ENCODE results near the gene FAM167B. TPM values are rescaled to one million over a fixed set of nuclear protein-coding genes. Genes with fewer than 3 reads are reported as not detected.
"Not testable (repeated sequence)": the region's sequence is repeated elsewhere in the genome, so short reads cannot be mapped to it uniquely, and the experiment has no call there.

The FAM167B gene
- total RNA-seq, 1 donor from 2014 or later: 3.8 TPM

DNA sequence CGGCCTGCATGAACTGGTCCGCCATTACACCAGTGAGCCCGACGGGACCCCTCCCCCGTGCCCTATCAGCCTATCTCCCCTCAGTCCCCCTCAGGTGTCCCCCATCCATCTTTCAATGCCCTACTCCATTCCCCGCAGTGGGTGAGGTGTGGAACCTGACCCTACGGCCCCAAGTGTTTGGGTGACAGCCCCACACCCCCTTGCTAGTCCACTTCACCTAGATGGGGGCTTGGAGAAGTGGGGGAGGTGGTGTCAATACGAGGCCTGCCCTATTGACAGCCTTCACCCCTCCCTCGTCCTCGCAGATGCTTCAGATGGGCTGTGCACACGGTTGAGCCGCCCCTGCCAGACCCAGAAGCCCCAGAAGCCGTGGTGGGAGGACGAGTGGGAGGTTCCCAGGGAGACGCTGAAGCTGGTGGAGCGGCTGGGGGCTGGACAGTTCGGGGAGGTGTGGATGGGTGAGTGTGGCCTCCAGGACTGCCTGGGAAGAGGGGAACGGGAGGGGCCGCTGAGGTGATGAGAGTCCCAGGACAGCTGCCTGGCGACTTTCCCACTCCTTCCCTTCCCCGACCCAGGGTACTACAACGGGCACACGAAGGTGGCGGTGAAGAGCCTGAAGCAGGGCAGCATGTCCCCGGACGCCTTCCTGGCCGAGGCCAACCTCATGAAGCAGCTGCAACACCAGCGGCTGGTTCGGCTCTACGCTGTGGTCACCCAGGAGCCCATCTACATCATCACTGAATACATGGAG lies 29.2 kb downstream of the FAM167B start:
- Mint-ChIP-seq H3K27me3 (peaks cover 9% of the 10 kb centered on the region), H3K27ac (no peak overlapping the region), H3K4me1 (ENCODE audit: low read depth) (peaks cover 9% of the 10 kb centered on the region), H3K4me3 (ENCODE audit: low read depth) (no peak overlapping the region), H3K36me3 (ENCODE audit: insufficient read depth) (no peaks in the 10 kb centered on the region), H3K9me3 (ENCODE audit: low read depth) (no peaks in the 10 kb centered on the region)
- DNase-seq (ENCODE audit: low spot score, unreplicated experiment): no peak
- TF ChIP-seq, protein P1, sequence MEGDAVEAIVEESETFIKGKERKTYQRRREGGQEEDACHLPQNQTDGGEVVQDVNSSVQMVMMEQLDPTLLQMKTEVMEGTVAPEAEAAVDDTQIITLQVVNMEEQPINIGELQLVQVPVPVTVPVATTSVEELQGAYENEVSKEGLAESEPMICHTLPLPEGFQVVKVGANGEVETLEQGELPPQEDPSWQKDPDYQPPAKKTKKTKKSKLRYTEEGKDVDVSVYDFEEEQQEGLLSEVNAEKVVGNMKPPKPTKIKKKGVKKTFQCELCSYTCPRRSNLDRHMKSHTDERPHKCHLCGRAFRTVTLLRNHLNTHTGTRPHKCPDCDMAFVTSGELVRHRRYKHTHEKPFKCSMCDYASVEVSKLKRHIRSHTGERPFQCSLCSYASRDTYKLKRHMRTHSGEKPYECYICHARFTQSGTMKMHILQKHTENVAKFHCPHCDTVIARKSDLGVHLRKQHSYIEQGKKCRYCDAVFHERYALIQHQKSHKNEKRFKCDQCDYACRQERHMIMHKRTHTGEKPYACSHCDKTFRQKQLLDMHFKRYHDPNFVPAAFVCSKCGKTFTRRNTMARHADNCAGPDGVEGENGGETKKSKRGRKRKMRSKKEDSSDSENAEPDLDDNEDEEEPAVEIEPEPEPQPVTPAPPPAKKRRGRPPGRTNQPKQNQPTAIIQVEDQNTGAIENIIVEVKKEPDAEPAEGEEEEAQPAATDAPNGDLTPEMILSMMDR (IDR thresholded peaks at IDR 0.05; ENCODE audit: unreplicated experiment): no peak

DNA sequence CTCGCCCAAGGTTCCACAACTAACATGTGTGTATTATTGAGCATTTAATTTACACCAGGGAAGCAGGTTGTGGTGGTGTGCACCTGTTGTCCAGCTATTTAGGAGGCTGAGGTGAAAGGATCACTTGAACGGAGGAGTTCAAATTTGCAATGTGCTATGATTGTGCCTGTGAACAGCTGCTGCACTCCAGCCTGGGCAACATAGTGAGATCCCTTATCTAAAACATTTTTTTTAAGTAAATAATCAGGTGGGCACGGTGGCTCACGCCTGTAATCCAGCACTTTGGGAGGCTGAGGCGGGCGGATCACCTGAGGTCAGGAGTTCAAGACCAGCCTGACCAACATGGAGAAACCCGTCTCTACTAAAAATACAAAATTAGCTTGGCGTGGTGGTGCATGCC lies 37.8 kb downstream of the FAM167B start:
- not testable (repeated sequence) for DNase-seq (ENCODE audit: low spot score, unreplicated experiment); H3K4me3 Mint-ChIP-seq (ENCODE audit: low read depth); H3K4me1 Mint-ChIP-seq (ENCODE audit: low read depth); H3K36me3 Mint-ChIP-seq (ENCODE audit: insufficient read depth); H3K27me3 Mint-ChIP-seq; H3K27ac Mint-ChIP-seq; H3K9me3 Mint-ChIP-seq (ENCODE audit: low read depth)

DNA sequence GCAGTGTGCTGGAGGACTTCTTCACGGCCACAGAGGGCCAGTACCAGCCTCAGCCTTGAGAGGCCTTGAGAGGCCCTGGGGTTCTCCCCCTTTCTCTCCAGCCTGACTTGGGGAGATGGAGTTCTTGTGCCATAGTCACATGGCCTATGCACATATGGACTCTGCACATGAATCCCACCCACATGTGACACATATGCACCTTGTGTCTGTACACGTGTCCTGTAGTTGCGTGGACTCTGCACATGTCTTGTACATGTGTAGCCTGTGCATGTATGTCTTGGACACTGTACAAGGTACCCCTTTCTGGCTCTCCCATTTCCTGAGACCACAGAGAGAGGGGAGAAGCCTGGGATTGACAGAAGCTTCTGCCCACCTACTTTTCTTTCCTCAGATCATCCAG lies 38.6 kb downstream of the FAM167B start:
- Mint-ChIP-seq H3K4me3 (ENCODE audit: low read depth) (no peak overlapping the region), H3K9me3 (ENCODE audit: low read depth) (no peaks in the 10 kb centered on the region), H3K36me3 (ENCODE audit: insufficient read depth) (no peaks in the 10 kb centered on the region), H3K27ac (no peak overlapping the region), H3K27me3 (no peaks in the 10 kb centered on the region), H3K4me1 (ENCODE audit: low read depth) (no peaks in the 10 kb centered on the region)
- DNase-seq (ENCODE audit: low spot score, unreplicated experiment): no peak
- TF ChIP-seq, protein P1 (IDR thresholded peaks at IDR 0.05; ENCODE audit: unreplicated experiment): no peak

DNA sequence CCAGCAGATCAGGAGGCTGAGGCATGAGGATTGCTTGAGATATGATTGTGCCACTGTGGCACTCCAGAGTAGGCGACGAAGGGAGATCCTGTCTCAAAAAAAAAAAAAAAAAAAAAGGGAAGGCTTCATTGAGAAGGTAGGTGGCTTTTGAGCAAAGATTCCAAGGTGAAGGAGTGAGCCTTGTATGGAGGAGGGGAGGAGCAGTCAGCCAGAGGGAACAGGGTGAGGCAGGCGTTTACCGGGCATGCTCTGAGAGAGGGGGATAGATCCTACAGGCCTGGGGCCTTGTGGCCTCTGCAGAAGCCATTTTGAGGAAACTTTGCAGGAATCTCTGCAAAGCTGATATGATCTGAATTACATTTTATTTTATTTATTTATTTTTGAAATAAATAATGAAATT lies 39.7 kb downstream of the FAM167B start:
- no peaks in the 10 kb centered on the region for H3K36me3 Mint-ChIP-seq (ENCODE audit: insufficient read depth)

DNA sequence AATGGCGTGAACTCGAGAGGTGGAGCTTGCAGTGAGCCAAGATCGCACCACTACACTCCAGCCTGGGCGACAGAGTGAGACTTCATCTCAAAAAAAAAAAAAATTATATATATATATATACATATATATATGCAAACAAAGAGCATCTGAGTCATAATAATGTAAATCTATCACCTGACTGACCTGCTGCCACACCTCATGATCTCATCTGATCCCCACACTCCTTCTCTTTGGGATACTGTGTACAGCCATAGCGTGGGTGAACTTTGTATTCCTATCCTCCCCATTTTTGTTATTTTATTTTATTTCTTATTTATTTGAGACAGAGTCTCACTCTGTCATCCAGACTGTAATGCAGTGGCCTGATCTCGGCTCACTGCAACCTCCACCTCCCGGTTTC lies 42.2 kb downstream of the FAM167B start:
- no peak overlapping the region for H3K27ac Mint-ChIP-seq
- H3K4me3 Mint-ChIP-seq (ENCODE audit: low read depth): no peak overlapping the region
- peaks cover 2% of the 10 kb centered on the region for H3K36me3 Mint-ChIP-seq (ENCODE audit: insufficient read depth)
- TF ChIP-seq, protein P1 (IDR thresholded peaks at IDR 0.05; ENCODE audit: unreplicated experiment): no peak
- DNase-seq (ENCODE audit: low spot score, unreplicated experiment): no peak
- H3K4me1 Mint-ChIP-seq (ENCODE audit: low read depth): peaks cover 6% of the 10 kb centered on the region
- H3K9me3 Mint-ChIP-seq (ENCODE audit: low read depth): no peaks in the 10 kb centered on the region
- no peaks in the 10 kb centered on the region for H3K27me3 Mint-ChIP-seq

More for the DNA sequence above, 39.7 kb downstream of the FAM167B start:
- peaks cover 3% of the 10 kb centered on the region for H3K4me1 Mint-ChIP-seq (ENCODE audit: low read depth)
- H3K9me3 Mint-ChIP-seq (ENCODE audit: low read depth): no peaks in the 10 kb centered on the region
- peak overlapping the region; percentile 9 for H3K4me3 Mint-ChIP-seq (ENCODE audit: low read depth)
- no peak for DNase-seq (ENCODE audit: low spot score, unreplicated experiment)
- TF ChIP-seq, protein P1 (IDR thresholded peaks at IDR 0.05; ENCODE audit: unreplicated experiment): no peak
- H3K27me3 Mint-ChIP-seq: no peaks in the 10 kb centered on the region
- no peak overlapping the region for H3K27ac Mint-ChIP-seq

DNA sequence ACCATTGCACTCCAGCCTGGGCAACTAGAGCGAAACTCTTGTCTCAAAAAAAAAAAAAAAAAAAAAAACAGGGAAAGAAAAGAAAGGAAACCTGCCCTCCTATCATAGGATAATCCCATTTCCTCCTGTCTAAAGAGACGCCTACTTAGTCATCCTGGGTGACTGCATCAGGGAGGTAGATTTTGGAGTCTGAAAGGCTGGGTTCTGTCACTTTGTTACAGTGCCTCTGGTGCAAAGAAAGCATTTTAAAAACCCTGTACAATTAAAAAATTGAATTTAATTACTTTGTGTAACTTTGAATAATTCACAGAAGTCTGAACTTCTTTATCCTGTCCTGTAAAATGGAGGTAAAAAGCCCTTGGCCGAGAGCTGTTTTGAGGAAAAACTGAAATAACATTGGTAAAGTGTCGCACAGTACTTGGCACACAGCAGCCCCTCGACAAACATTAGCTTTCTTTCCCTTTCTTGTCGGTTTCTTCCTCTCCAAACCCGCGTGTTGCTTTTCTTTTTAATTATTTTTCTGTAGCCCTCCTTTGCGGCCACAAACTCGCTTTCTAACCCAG lies 44.2 kb downstream of the FAM167B start:
- Mint-ChIP-seq H3K27me3 (no peaks in the 10 kb centered on the region), H3K4me1 (ENCODE audit: low read depth) (peaks cover 9% of the 10 kb centered on the region), H3K27ac (peak overlapping the region; percentile 87), H3K4me3 (ENCODE audit: low read depth) (peak overlapping the region; percentile 100), H3K36me3 (ENCODE audit: insufficient read depth) (peaks cover 6% of the 10 kb centered on the region), H3K9me3 (ENCODE audit: low read depth) (no peaks in the 10 kb centered on the region)
- TF ChIP-seq, protein P1 (IDR thresholded peaks at IDR 0.05; ENCODE audit: unreplicated experiment): no peak
- no peak for DNase-seq (ENCODE audit: low spot score, unreplicated experiment)

All from progenitor cell of endocrine pancreas (in vitro differentiated cells).